ENCODE results near the gene GABRP. TPM values are rescaled to one million over a fixed set of nuclear protein-coding genes. Genes with fewer than 3 reads are reported as not detected.

Gene GABRP
- total RNA-seq, 1 donor from 2014 or later: not detected

DNA sequence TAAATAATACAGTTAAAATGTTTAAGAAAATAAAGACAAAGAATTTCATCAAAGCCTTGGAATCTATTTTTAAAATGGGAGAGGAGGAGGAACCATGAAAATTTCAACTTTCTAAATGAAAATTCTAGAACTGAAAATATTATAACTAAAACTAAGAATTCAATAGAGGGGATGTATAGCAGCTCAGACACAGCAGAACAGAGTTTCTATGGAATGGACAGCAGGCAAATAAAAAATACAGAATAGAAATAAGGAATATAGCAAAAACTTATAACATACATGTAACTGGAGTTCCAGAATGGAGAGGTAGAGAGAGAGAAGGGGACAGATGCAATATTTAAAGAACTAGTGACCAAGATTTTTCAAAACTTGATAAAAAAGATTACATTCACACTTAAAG is 76.9 kb downstream of the GABRP start:
- intact Hi-C loops (cut with micrococcal nuclease): no loop called here

DNA sequence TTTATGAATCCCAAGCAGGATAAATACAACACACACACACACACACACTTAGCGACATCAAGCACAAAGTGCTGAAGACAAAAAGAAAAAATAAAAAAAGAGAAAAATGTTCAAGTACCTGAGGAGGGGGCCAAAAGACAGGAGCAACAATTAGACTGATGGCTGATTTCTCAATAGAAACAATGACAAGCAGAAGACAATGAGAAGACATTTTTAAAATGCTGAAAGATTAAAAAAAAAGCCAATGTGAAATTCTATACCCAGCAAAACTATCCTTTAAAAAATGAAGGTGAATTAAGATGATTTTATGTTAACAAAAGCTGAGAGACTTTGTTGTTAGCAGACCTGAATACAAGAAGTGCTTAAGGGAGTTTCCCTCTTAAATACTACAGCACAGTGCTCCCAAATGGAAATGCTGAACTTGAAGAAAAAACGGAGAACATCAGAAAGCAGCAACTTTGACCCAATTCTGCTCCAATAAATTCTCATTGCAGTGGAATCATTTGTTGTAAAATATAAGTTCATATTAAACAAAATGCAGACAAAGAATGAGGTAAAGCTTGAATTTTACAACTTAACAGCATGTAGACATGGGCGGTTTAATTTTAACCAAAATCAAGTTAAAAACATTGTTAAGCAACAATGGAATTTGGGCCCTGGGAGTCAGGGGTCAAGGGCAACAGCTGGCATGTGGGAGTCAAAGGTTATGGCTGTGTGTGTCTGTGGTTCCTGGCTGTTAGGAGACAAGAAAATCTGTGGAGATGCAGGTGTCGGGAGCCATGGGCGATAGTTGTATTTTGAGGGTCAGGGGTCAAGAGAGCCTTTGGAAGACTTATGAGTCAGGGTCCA is 77.5 kb downstream of the GABRP start:
- intact Hi-C loops (cut with micrococcal nuclease): no loop called here

- intact Hi-C loops (cut with micrococcal nuclease): no loop called here
Observed at GRCh38 chr5:170861667-170861916, 78.1 kb downstream of the GABRP start.

DNA sequence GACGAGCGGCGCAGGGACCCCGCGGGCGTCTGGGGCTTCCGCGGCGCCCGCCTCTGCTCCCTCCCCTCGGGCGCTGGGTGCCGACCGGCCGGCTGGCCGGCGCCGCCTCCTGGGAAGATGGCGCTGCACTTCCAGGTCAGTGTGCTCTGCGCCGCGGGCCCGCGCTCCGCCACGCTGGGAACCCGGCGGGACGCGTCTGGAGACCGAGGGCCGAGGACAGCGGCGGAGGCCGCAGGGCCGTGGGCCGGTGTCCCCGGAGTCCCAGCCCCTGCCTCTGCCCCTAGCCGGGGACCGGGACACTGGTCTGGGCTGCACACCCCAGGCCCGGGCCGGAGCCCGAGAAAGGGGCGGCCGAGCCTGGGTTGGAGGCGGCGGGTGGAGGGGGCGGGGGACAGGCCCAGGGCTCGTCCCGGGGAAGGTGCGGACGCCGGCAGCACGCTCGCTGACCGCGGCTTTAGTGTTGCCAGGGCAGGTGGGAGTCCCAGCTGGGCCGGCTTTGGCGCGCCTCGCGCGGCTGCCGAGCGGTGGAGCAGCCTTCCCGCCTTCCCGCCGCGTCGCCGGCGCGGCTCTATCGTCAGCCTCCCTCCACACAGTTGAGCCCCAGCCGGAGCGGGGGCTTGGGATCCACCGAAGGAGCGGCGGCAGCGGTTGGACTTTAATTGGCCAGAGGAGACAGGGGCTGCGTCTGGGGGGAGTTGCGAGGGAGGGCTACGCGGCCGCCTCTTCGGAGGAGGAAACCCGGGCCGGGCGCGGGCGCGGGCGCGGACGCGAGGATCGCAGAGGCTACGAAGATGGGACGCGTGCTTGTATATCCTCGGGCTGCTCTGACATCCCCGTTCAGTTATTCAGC is 78.6 kb downstream of the GABRP start, which contains the start of gene RANBP17:
Gene RANBP17, plus strand, starts transcription at position 102 of the 850 bp plus-strand sequence.
- intact Hi-C loops (cut with micrococcal nuclease): no loop called here

DNA sequence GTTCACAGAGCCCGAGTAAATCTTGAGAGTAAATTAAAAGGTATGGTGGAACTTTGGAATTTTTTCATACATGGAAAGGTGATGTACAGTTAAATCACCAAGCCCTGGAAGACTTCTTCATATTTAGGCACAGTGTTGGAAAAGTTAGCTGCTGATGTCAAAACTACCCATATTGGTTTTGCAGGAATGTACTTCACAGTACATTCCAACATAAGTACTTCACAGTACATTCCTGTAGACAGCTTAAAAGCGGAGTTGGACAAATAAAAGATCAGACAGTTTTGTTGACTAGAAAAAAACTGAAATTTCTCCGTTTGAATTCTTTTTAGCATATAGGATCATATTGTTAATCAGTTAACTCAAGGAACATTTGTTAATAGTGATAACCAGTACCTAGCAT is 80.1 kb downstream of the GABRP start:
- intact Hi-C loops (cut with micrococcal nuclease): no loop called here

Other genes starting within 250 kb of the GABRP start
- gene RANBP17, start 78.3 kb downstream of the GABRP start, total RNA-seq: not detected in 2 replicates